GM12878 (cell line): Measurements from ENCODE around the gene SH2B2. TPM values are rescaled to one million over a fixed set of nuclear protein-coding genes. Genes with fewer than 3 reads are reported as not detected.

ENCODE experiments used
- NFIC ChIP-seq: IDR thresholded peaks from 2 replicates; pipeline ENCODE4 v1.6.1; 2012; ENCODE audit warnings: low read depth, mild to moderate bottlenecking, inconsistent platforms, low read length, moderate library complexity
- NR2C1 ChIP-seq: fragments of 450-650 bp; IDR thresholded peaks from 2 replicates; pipeline ENCODE4 v1.6.1; 2017; ENCODE audit warnings: antibody characterized with exemption, mild to moderate bottlenecking, moderate library complexity
- polyA plus RNA-seq, 11 experiments: library from polyadenylated mRNA; depleted of rRNA in 4 of 11; unstranded in 6 of 11; stranded (reverse) in 5 of 11; fragments of >200 nt; fragmentation: Nextera tagmentation in 4 of 11; fragmentation: Illumina TruSeq in 1 of 11; extraction: Ambion mirVana in 4 of 11; extraction: Trizol in 1 of 11; gene quantifications; 1 replicate in 1 of 11; 2 replicates in 10 of 11; pipeline versions ENCODE4 v1.2.1 to v1.2.3, GENCODE V29; 2011 to 2016; ENCODE audit warnings: inconsistent platforms in 2 of 11, missing spikeins in 2 of 11, low read depth in 1 of 11
- total RNA-seq, 4 experiments: library from RNA; depleted of rRNA in 3 of 4; stranded (reverse); fragments of >200 nt in 3 of 4; fragmentation: Illumina TruSeq in 1 of 4; extraction: Trizol in 1 of 4; gene quantifications; 2 replicates each; pipeline versions ENCODE4 v1.2.1 to v1.2.3, GENCODE V29; 2013 to 2021
- TF ChIP-seq, protein P1 (sequence below): IDR thresholded peaks from 2 replicates; pipeline ENCODE4 v1.6.1; 2012; ENCODE audit warnings: mild to moderate bottlenecking, low read depth, low read length
- TF ChIP-seq, protein P2 (sequence below): fragments of 450-650 bp; IDR thresholded peaks from 2 replicates; pipeline ENCODE4 v1.6.1; 2017; ENCODE audit warnings: mild to moderate bottlenecking, moderate library complexity

The SH2B2 gene
- total and polyA plus RNA-seq, 10 of the 15 experiments (the other 5 are each of a cell fraction or from before 2014, with no cell fraction given) = 0.13 to 55.1 (median 7.4) TPM; not detected in 1

DNA sequence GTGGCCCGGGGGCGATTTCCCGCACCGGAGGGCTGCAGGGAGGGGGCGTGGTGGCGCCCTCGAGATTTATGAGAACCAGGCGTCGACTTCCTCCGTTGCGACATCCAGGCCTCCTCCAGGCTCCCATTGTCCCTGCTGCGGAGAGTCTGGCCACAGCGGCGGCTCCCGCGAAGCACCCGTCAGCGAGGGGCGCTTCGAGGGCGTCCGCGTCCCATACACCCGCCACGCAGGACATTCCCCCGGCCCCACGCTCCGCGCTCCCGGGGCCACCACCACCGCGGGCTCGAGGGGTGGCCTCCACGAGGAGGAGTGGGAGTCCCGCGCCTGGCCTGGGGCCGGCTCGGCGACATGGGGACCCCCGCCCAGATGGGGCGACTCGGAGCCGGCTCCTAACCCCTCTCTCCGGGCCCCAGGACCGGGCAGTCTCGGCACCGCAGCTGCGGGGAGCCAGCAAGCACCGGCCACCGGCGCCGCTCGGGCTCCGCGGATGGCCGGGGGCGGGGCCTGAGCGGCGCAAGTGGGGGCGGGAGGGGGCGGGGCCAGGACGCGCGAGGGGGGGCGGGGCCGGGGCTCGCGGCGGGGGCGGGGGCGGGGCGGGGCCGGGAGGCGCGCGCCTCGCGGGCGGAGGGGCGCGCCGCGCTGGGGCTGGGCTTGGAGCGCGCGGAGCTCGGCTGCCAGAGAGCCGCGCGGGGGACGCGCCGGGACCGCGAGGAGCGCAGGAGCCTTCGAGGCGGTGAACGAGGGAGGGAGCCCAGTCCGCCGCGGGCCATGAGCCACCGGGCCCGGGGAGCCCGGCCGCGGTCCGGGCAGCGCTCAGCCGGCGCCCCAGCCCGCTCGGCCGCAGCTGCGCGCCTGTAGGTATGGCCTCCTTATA lies at the start of gene SH2B2 (continued):
- TF ChIP-seq, protein P1, sequence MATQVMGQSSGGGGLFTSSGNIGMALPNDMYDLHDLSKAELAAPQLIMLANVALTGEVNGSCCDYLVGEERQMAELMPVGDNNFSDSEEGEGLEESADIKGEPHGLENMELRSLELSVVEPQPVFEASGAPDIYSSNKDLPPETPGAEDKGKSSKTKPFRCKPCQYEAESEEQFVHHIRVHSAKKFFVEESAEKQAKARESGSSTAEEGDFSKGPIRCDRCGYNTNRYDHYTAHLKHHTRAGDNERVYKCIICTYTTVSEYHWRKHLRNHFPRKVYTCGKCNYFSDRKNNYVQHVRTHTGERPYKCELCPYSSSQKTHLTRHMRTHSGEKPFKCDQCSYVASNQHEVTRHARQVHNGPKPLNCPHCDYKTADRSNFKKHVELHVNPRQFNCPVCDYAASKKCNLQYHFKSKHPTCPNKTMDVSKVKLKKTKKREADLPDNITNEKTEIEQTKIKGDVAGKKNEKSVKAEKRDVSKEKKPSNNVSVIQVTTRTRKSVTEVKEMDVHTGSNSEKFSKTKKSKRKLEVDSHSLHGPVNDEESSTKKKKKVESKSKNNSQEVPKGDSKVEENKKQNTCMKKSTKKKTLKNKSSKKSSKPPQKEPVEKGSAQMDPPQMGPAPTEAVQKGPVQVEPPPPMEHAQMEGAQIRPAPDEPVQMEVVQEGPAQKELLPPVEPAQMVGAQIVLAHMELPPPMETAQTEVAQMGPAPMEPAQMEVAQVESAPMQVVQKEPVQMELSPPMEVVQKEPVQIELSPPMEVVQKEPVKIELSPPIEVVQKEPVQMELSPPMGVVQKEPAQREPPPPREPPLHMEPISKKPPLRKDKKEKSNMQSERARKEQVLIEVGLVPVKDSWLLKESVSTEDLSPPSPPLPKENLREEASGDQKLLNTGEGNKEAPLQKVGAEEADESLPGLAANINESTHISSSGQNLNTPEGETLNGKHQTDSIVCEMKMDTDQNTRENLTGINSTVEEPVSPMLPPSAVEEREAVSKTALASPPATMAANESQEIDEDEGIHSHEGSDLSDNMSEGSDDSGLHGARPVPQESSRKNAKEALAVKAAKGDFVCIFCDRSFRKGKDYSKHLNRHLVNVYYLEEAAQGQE = no peak
- TF ChIP-seq NR2C1 (no peak), NFIC (no peak)
- TF ChIP-seq, protein P2, sequence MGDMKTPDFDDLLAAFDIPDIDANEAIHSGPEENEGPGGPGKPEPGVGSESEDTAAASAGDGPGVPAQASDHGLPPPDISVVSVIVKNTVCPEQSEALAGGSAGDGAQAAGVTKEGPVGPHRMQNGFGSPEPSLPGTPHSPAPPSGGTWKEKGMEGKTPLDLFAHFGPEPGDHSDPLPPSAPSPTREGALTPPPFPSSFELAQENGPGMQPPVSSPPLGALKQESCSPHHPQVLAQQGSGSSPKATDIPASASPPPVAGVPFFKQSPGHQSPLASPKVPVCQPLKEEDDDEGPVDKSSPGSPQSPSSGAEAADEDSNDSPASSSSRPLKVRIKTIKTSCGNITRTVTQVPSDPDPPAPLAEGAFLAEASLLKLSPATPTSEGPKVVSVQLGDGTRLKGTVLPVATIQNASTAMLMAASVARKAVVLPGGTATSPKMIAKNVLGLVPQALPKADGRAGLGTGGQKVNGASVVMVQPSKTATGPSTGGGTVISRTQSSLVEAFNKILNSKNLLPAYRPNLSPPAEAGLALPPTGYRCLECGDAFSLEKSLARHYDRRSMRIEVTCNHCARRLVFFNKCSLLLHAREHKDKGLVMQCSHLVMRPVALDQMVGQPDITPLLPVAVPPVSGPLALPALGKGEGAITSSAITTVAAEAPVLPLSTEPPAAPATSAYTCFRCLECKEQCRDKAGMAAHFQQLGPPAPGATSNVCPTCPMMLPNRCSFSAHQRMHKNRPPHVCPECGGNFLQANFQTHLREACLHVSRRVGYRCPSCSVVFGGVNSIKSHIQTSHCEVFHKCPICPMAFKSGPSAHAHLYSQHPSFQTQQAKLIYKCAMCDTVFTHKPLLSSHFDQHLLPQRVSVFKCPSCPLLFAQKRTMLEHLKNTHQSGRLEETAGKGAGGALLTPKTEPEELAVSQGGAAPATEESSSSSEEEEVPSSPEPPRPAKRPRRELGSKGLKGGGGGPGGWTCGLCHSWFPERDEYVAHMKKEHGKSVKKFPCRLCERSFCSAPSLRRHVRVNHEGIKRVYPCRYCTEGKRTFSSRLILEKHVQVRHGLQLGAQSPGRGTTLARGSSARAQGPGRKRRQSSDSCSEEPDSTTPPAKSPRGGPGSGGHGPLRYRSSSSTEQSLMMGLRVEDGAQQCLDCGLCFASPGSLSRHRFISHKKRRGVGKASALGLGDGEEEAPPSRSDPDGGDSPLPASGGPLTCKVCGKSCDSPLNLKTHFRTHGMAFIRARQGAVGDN = peak; percentile 64
- TF ChIP-seq, all 136 proteins: peak for 14
